ENCODE results near the gene ATG16L2.

DNA sequence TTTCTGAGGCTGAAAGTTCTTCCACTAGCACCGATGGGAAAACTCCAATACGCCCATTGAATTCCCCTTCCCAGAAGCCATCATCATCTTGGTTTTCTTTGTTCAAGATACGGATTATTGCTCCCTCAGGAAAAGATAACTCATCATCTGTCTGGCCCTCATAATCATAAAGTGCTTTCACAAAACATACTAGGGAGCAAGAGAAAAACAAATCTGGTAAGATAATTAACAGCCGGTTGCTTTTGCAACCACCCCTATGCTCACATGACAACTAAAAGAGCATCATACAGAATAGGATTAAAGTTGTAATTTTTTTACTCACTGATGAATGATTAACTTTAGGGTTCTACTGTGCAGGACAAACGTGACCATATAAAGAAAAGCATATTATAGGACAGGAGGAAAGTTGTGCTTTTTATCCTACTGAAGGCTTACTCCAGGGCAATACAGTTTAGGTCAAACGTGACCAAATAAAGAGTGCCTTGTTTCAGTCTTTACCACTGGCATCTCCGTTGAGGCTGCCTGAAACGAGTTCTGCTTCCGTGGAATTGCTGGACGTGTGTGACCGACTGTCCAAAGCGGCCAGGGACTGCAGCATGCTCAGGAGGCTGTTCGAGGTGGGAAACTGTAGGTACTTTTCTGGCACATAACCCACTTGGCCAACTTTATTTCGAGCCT is 28.6 kb downstream of the ATG16L2 start:
- TF ChIP-seq, protein P1, sequence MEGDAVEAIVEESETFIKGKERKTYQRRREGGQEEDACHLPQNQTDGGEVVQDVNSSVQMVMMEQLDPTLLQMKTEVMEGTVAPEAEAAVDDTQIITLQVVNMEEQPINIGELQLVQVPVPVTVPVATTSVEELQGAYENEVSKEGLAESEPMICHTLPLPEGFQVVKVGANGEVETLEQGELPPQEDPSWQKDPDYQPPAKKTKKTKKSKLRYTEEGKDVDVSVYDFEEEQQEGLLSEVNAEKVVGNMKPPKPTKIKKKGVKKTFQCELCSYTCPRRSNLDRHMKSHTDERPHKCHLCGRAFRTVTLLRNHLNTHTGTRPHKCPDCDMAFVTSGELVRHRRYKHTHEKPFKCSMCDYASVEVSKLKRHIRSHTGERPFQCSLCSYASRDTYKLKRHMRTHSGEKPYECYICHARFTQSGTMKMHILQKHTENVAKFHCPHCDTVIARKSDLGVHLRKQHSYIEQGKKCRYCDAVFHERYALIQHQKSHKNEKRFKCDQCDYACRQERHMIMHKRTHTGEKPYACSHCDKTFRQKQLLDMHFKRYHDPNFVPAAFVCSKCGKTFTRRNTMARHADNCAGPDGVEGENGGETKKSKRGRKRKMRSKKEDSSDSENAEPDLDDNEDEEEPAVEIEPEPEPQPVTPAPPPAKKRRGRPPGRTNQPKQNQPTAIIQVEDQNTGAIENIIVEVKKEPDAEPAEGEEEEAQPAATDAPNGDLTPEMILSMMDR (IDR thresholded peaks at IDR 0.05), result no peak
- no peak for TF ChIP-seq POLR2A (IDR thresholded peaks at IDR 0.05)
